SK-N-SH treated with all-trans-retinoic acid at 6 μM for 48 hours (cell line): ENCODE results near the gene ART5.

Experiments used
- ATAC-seq: fragments of 200-7000 bp; cut with Tn5 transposase; 3 replicates; pipeline ENCODE4 v1.9.1; 2020; ENCODE audit warnings: mild to moderate bottlenecking, moderate library complexity
- ARNTL ChIP-seq: fragments of 450-650 bp; formaldehyde crosslinking; IDR thresholded peaks from 2 replicates; pipeline ENCODE4 v1.5.0; 2020; ENCODE audit warnings: low read depth, mild to moderate bottlenecking, moderate library complexity, borderline replicate concordance
- BACH2 ChIP-seq: fragments of 250-450 bp; sonication (Bioruptor Pico); IDR thresholded peaks from 2 replicates; pipeline ENCODE4 v1.9.0; 2021; ENCODE audit warnings: mild to moderate bottlenecking, borderline replicate concordance
- CREB5 ChIP-seq: fragments of 250-450 bp; sonication (Bioruptor Pico); IDR thresholded peaks from 2 replicates; pipeline ENCODE4 v1.5.1; 2020; ENCODE audit warnings: low read depth, mild to moderate bottlenecking, moderate library complexity
- ESRRG ChIP-seq: fragments of 250-450 bp; sonication (Bioruptor Pico); IDR thresholded peaks from 2 replicates; pipeline ENCODE4 v1.6.1; 2021; ENCODE audit warnings: mild to moderate bottlenecking
- ISL1 ChIP-seq: fragments of 250-450 bp; sonication (Bioruptor Pico); IDR thresholded peaks from 2 replicates; pipeline ENCODE4 v2.1.2; 2022; ENCODE audit warnings: mild to moderate bottlenecking, moderate library complexity
- OSR1 ChIP-seq: fragments of 250-450 bp; sonication (Bioruptor Pico); IDR thresholded peaks from 2 replicates; pipeline ENCODE4 v1.8.0; 2022; ENCODE audit warnings: moderate library complexity, mild to moderate bottlenecking, inconsistent platforms
- PATZ1 ChIP-seq: fragments of 250-450 bp; sonication (Bioruptor Pico); IDR thresholded peaks from 2 replicates; pipeline ENCODE4 v1.8.0; 2020; ENCODE audit warnings: mild to moderate bottlenecking, moderate library complexity, borderline replicate concordance
- PPARA ChIP-seq: fragments of 250-450 bp; sonication (Bioruptor Pico); IDR thresholded peaks from 2 replicates; pipeline ENCODE4 v1.5.0; 2020; ENCODE audit warnings: mild to moderate bottlenecking, borderline replicate concordance
- RARB ChIP-seq: fragments of 250-450 bp; sonication (Bioruptor Pico); IDR thresholded peaks from 2 replicates; pipeline ENCODE4 v1.8.0; 2021; ENCODE audit warnings: mild to moderate bottlenecking, moderate library complexity
- SNAI2 ChIP-seq: fragments of 250-450 bp; sonication (Bioruptor Pico); IDR thresholded peaks from 2 replicates; pipeline ENCODE4 v1.5.0; 2020; ENCODE audit warnings: mild to moderate bottlenecking, moderate library complexity
- TCF4 ChIP-seq: fragments of 250-450 bp; sonication (Bioruptor Pico); IDR thresholded peaks from 2 replicates; pipeline ENCODE4 v1.8.0; 2021; ENCODE audit warnings: mild to moderate bottlenecking, moderate library complexity, borderline replicate concordance
- TSHZ2 ChIP-seq: fragments of 250-450 bp; sonication (Bioruptor Pico); IDR thresholded peaks from 2 replicates; pipeline ENCODE4 v1.5.0; 2020; ENCODE audit warnings: mild to moderate bottlenecking, moderate library complexity
- ZC3H10 ChIP-seq: fragments of 250-450 bp; sonication (Bioruptor Pico); IDR thresholded peaks from 2 replicates; pipeline ENCODE4 v1.5.1; 2021; ENCODE audit warnings: mild to moderate bottlenecking, moderate library complexity
- ZFP3 ChIP-seq: fragments of 250-450 bp; sonication (Bioruptor Pico); IDR thresholded peaks from 2 replicates; pipeline ENCODE4 v1.5.0; 2020; ENCODE audit warnings: mild to moderate bottlenecking, moderate library complexity
- ZFP30 ChIP-seq: fragments of 450-650 bp; formaldehyde crosslinking; IDR thresholded peaks from 2 replicates; pipeline ENCODE4 v1.5.0; 2022; ENCODE audit warnings: mild to moderate bottlenecking, moderate library complexity
- ZNF70 ChIP-seq: fragments of 450-650 bp; formaldehyde crosslinking; IDR thresholded peaks from 2 replicates; pipeline ENCODE4 v1.5.0; 2020; ENCODE audit warnings: mild to moderate bottlenecking, moderate library complexity
- ZNF8 ChIP-seq: fragments of 450-650 bp; formaldehyde crosslinking; IDR thresholded peaks from 2 replicates; pipeline ENCODE4 v1.5.0; 2020; ENCODE audit warnings: mild to moderate bottlenecking, moderate library complexity
- TF ChIP-seq, protein P1 (sequence below): fragments of 250-450 bp; sonication (Bioruptor Pico); IDR thresholded peaks from 2 replicates; pipeline ENCODE4 v1.5.1; 2021; ENCODE audit warnings: mild to moderate bottlenecking, moderate library complexity

The ART5 gene

DNA sequence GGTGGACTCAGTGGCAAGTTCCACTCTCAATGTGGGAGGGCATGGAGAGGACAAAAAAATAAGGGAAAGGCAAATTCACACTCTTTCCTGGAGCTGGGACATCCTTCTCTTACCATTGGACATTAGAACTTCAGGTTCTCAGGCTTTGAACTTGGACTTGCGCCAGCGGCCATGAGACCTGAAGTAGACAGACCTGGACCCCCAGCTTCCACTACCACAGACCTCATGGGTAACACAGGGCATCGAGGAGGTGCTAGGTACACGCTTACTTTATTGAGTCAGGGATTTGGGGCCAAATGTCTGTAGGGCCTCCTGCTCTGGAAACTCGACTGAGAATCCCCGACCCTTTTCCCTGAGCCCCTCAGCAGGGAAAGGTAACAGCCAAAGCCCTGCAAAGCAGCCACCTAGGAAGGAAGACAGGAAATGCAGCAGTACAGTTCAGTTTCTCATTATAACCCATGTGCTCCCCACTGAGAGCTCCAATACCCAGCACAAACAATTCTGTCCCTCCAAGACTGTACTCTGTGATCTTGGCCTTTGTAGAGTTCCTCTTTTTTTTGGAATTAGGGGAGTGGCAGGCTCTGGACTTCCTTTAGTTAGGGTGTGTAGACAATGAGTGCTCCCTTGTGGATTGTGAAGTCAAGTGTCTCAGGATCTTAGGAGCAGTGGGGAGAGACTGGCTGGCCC, 23.7 kb upstream of the ART5 start:
- ATAC-seq = no peak
- TF ChIP-seq TSHZ2 (CRISPR knock-in tag) (no peak), SNAI2 (CRISPR knock-in tag) (no peak), OSR1 (CRISPR knock-in tag) (no peak), PATZ1 (CRISPR knock-in tag) (no peak), ARNTL (CRISPR knock-in tag) (no peak), ZFP30 (CRISPR knock-in tag) (no peak), ZFP3 (CRISPR knock-in tag) (no peak), BACH2 (CRISPR knock-in tag) (no peak), ESRRG (CRISPR knock-in tag) (no peak), ISL1 (CRISPR knock-in tag) (no peak), ZNF70 (CRISPR knock-in tag) (no peak), CREB5 (CRISPR knock-in tag) (no peak), ZNF8 (CRISPR knock-in tag) (no peak), RARB (no peak), ZC3H10 (CRISPR knock-in tag) (no peak), TCF4 (CRISPR knock-in tag) (no peak)
- TF ChIP-seq, protein P1, sequence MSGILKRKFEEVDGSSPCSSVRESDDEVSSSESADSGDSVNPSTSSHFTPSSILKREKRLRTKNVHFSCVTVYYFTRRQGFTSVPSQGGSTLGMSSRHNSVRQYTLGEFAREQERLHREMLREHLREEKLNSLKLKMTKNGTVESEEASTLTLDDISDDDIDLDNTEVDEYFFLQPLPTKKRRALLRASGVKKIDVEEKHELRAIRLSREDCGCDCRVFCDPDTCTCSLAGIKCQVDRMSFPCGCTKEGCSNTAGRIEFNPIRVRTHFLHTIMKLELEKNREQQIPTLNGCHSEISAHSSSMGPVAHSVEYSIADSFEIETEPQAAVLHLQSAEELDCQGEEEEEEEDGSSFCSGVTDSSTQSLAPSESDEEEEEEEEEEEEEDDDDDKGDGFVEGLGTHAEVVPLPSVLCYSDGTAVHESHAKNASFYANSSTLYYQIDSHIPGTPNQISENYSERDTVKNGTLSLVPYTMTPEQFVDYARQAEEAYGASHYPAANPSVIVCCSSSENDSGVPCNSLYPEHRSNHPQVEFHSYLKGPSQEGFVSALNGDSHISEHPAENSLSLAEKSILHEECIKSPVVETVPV (CRISPR knock-in tag) = no peak

DNA sequence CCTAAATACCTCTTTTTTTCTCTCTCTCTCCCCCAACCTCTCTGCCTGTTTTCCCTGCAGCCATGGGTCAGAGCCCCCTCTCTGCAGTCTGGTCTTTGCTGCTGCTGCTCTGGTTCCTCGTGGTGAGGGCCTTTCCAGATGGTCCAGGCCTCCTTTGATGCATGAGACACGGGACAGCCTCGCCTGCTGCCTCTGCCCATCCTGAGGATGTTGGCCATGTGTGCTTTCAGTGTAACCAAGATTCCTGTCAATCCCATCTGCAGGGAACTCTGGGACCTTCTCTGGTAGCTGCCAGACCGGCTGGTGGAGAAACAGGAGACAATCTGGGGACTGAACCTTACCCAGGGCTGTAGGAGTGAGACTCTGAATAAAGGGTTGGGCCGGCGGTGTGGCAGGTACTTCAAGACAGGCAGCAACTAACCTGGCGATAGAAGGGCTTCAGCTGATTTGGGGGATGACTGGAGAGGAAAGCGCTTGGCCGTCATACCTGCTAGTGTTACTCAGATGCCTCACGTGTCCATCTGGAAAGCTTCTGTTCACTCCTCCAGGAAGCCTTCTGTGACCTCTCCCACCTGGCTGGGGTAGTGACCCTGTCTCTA, 22.3 kb upstream of the ART5 start:
- TF ChIP-seq ZNF8 (CRISPR knock-in tag) (no peak), ZNF70 (CRISPR knock-in tag) (no peak), ZFP30 (CRISPR knock-in tag) (no peak), TSHZ2 (CRISPR knock-in tag) (no peak), PPARA (no peak), TCF4 (CRISPR knock-in tag) (no peak)
- TF ChIP-seq, protein P1 (CRISPR knock-in tag) = no peak
- TF ChIP-seq, all 23 proteins: peak for 0
- no peak for ATAC-seq
